ENCODE results near the gene ABCC1.
"Not testable (repeated sequence)": the region's sequence is repeated elsewhere in the genome, so short reads cannot be mapped to it uniquely, and the experiment has no call there.

Gene ABCC1

GRCh38 chr16:15925631-15926030 is 23.8 kb upstream of the ABCC1 start:
- no peak for DNase-seq (ENCODE audit: extremely low spot score)
- TF ChIP-seq, protein P1, sequence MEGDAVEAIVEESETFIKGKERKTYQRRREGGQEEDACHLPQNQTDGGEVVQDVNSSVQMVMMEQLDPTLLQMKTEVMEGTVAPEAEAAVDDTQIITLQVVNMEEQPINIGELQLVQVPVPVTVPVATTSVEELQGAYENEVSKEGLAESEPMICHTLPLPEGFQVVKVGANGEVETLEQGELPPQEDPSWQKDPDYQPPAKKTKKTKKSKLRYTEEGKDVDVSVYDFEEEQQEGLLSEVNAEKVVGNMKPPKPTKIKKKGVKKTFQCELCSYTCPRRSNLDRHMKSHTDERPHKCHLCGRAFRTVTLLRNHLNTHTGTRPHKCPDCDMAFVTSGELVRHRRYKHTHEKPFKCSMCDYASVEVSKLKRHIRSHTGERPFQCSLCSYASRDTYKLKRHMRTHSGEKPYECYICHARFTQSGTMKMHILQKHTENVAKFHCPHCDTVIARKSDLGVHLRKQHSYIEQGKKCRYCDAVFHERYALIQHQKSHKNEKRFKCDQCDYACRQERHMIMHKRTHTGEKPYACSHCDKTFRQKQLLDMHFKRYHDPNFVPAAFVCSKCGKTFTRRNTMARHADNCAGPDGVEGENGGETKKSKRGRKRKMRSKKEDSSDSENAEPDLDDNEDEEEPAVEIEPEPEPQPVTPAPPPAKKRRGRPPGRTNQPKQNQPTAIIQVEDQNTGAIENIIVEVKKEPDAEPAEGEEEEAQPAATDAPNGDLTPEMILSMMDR (IDR thresholded peaks at IDR 0.05; ENCODE audit: control extremely low read depth, extremely low read depth, low read depth, missing control alignments), result no peak
- CTCF ChIA-PET, result interaction anchor here (1.1 to 1.2 kb wide), 2 partner anchors 11 to 19 kb away, joined by 3 read pairs; no protein-coding TSS in a partner anchor
- POLR2A ChIA-PET, result no interaction called here

DNA sequence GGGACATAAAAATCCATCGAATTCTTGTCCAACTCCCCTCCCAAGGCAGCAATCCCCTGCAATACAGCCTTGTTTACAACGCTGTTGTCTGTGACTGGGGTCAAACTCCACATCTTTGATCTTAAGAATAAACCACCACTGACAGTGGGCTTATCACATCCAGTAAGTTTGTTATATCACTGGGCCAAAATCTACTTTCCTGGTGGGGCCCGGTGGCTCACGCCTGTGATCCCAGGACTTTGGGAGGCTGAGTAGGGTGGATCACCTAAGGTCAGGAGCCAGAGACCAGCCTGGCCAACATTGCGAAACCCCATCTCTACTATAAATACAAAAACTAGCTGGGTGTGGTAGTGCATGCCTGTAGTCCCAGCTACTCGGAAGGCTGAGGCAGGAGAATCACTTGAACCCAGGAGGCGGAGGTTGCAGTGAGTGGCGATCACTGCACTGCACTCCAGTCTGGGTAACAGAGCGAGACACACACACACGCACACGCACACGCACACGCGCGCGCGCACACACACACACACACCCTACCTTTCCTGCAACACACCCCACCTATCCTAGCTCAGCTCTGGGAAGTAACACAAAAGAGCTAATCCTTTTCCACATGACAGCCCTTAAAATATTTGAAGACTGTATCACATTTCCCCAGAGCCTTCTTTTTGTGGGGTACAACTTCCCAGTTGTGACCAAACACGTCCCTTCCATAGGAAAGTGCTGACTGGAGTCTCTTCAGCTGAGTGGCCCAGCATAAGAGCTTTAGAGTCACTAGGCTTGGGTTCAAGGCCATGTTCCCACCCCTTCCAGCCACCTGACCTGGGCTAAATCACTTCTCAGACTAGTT is 20.9 kb upstream of the ABCC1 start:
- TF ChIP-seq, protein P1 (IDR thresholded peaks at IDR 0.05; ENCODE audit: control extremely low read depth, extremely low read depth, low read depth, missing control alignments), result no peak
- ChIA-PET CTCF (no interaction called here), POLR2A (no interaction called here)
- DNase-seq (ENCODE audit: extremely low spot score), result no peak

GRCh38 chr16:15932939-15933338 is 16.5 kb upstream of the ABCC1 start:
- TF ChIP-seq, protein P1 (IDR thresholded peaks at IDR 0.05; ENCODE audit: control extremely low read depth, extremely low read depth, low read depth, missing control alignments), result no peak
- POLR2A ChIA-PET, result no interaction called here
- no peak for DNase-seq (ENCODE audit: extremely low spot score)
- CTCF ChIA-PET, result interaction anchor here (0.8 kb wide), 1 partner anchor 13 kb away, joined by 3 read pairs; no protein-coding TSS in a partner anchor

GRCh38 chr16:15933781-15934180 is 15.6 kb upstream of the ABCC1 start:
- ChIA-PET CTCF (interaction anchor here (1.4 kb wide), 1 partner anchor 43 kb away, joined by 3 read pairs; no protein-coding TSS in a partner anchor), POLR2A (no interaction called here)
- no peak for DNase-seq (ENCODE audit: extremely low spot score)
- TF ChIP-seq, protein P1 (IDR thresholded peaks at IDR 0.05; ENCODE audit: control extremely low read depth, extremely low read depth, low read depth, missing control alignments), result no peak

- TF ChIP-seq, protein P1 (IDR thresholded peaks at IDR 0.05; ENCODE audit: control extremely low read depth, extremely low read depth, low read depth, missing control alignments), result no peak
- POLR2A ChIA-PET, result no interaction called here
- CTCF ChIA-PET, result interaction anchor here (1.4 kb wide), 1 partner anchor 42 kb away, joined by 3 read pairs; no protein-coding TSS in a partner anchor
- no peak for DNase-seq (ENCODE audit: extremely low spot score)
These were observed 14.4 kb upstream of the ABCC1 start for GRCh38 chr16:15934991-15935390.

DNA sequence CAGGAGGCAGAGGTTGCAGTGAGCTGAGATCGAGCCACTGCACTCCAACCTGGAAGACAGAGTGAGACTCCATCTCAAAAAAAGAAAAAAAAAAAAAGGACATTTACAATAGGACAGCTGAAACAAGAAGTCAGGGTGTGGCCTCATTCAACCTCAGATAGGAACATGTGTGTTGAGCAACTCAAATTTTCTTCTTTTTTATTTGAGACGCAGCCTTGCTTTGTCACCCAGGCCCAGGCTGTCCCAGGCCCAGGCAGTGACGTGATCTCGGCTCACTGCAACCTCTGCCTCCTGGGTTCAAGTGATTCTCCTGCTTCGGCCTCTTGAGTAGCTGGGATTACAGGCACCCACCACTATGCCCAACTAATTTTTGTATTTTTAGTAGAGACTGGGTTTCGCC is 12.6 kb upstream of the ABCC1 start:
- DNase-seq (ENCODE audit: extremely low spot score); CTCF ChIA-PET; POLR2A ChIA-PET: not testable (repeated sequence)

All from GM10248 (cell line).